Endothelial cell of umbilical vein (primary cell): ENCODE data around the gene CNNM3. TPM values are rescaled to one million over a fixed set of nuclear protein-coding genes. Genes with fewer than 3 reads are reported as not detected.

Experiments
- BruUV-seq: library from RNA; stranded (reverse); fragments of 400-500 nt; replicated peaks from 2 replicates; lab custom pipeline; 2021; lab: Mats Ljungman, UMichigan
- CTCF ChIA-PET: fragments of 300-600, 350-600 bp; sonication (Branson Sonifier 250); formaldehyde crosslinking; loops from one replicate; lab custom pipeline; 2021; ENCODE audit warnings: antibody characterized with exemption, inconsistent platforms; lab: Charles Lee
- POLR2A ChIA-PET: fragments of 300-600, 350-600 bp; sonication (Branson Sonifier 250); formaldehyde crosslinking; loops from one replicate; lab custom pipeline; 2021; ENCODE audit warnings: antibody characterized with exemption, inconsistent platforms; lab: Charles Lee
- DNase-seq: peaks from one replicate; pipeline ENCODE4 v3.0.0-alpha.2; 2011; ENCODE audit warnings: low read depth, low spot score
- FAIRE-seq: peaks from 2 replicates; lab custom pipeline; 2011; peaks lifted over from hg19 to GRCh38; lab: Jason Lieb, UNC
- H2AFZ ChIP-seq: 2 replicates; pipeline ENCODE4 v1.6.0; 2012; ENCODE audit warnings: low read depth, low read length, control low read depth, inconsistent platforms
- H3K27ac ChIP-seq: 2 replicates; pipeline ENCODE4 v1.5.1; 2011; ENCODE audit warnings: low read depth, mild to moderate bottlenecking, control low read depth, low read length, moderate library complexity; ENCODE audit not compliant: insufficient read depth
- H3K27me3 ChIP-seq, 2 experiments: 2 replicates each; pipeline versions ENCODE4 v1.6.0 to v1.6.1; 2011; ENCODE audit warnings: low read length in 2 of 2, mixed read lengths in 1 of 2; ENCODE audit not compliant: control insufficient read depth in 2 of 2, insufficient read depth in 2 of 2
- H3K36me3 ChIP-seq, 2 experiments: 2 replicates in 1 of 2; 3 replicates in 1 of 2; pipeline ENCODE4 v1.5.1; 2011; ENCODE audit warnings: low read length in 2 of 2, mild to moderate bottlenecking in 1 of 2, moderate library complexity in 1 of 2; ENCODE audit not compliant: control insufficient read depth in 2 of 2, insufficient read depth in 2 of 2; ENCODE audit errors: extremely low read depth in 1 of 2
- H3K4me1 ChIP-seq: 3 replicates; pipeline ENCODE4 v1.5.1; 2011; ENCODE audit warnings: mild to moderate bottlenecking, low read length; ENCODE audit not compliant: control insufficient read depth, insufficient read depth; ENCODE audit errors: extremely low read depth
- H3K4me2 ChIP-seq: 2 replicates; pipeline ENCODE4 v1.6.1; 2011; ENCODE audit warnings: low read length, control low read depth, mixed read lengths; ENCODE audit not compliant: insufficient read depth
- H3K4me3 ChIP-seq, 3 experiments: fragments of 200-600 bp in 1 of 3; sonication (generic), shearing (Covaris generic) in 1 of 3; replicated peaks in 1 of 3; 2 replicates each; pipeline ENCODE4 v1.5.1; 2011 to 2016; ENCODE audit warnings: control low read depth in 3 of 3, low read length in 3 of 3, mild to moderate bottlenecking in 2 of 3, inconsistent platforms in 1 of 3, low read depth in 1 of 3, moderate library complexity in 1 of 3; ENCODE audit not compliant: insufficient read depth in 1 of 3
- H3K79me2 ChIP-seq: 2 replicates; pipeline ENCODE4 v1.6.0; 2012; ENCODE audit warnings: low read length, inconsistent platforms; ENCODE audit not compliant: control insufficient read depth, insufficient read depth
- H3K9ac ChIP-seq: replicated peaks from 2 replicates; pipeline ENCODE3; 2011; ENCODE audit warnings: low read length, control low read depth; ENCODE audit not compliant: insufficient read depth; ENCODE audit errors: extremely low read depth
- H3K9me1 ChIP-seq: replicated peaks from 3 replicates; pipeline ENCODE4 v1.6.0; 2011; ENCODE audit warnings: mild to moderate bottlenecking, low read length; ENCODE audit not compliant: control insufficient read depth, insufficient read depth; ENCODE audit errors: extremely low read depth
- H3K9me3 ChIP-seq: replicated peaks from 2 replicates; pipeline ENCODE4 v1.5.1; 2012; ENCODE audit warnings: low read length, inconsistent platforms; ENCODE audit not compliant: control insufficient read depth, insufficient read depth
- H4K20me1 ChIP-seq: replicated peaks from 2 replicates; pipeline ENCODE3; 2011; ENCODE audit warnings: mild to moderate bottlenecking, low read length; ENCODE audit not compliant: control insufficient read depth, insufficient read depth; ENCODE audit errors: extremely low read depth
- EZH2 ChIP-seq: IDR thresholded peaks from 2 replicates; pipeline ENCODE4 v1.6.1; 2012; ENCODE audit warnings: borderline replicate concordance, low read depth, mild to moderate bottlenecking, moderate library complexity, low read length, inconsistent platforms; ENCODE audit not compliant: severe bottlenecking
- FOS ChIP-seq: IDR thresholded peaks from 2 replicates; pipeline ENCODE4 v1.6.1; 2011; ENCODE audit warnings: mild to moderate bottlenecking, low read length, moderate library complexity, borderline replicate concordance; ENCODE audit not compliant: insufficient read depth
- GATA2 ChIP-seq: IDR thresholded peaks from 2 replicates; pipeline ENCODE4 v1.7.0; 2011; ENCODE audit warnings: low read depth, mild to moderate bottlenecking, moderate library complexity, mixed read lengths, low read length; ENCODE audit not compliant: insufficient read length, insufficient read depth
- JUN ChIP-seq: IDR thresholded peaks from 2 replicates; pipeline ENCODE4 v1.6.1; 2011; ENCODE audit warnings: borderline replicate concordance, low read depth; ENCODE audit not compliant: insufficient read length, insufficient read depth
- MYC ChIP-seq: IDR thresholded peaks from one replicate; pipeline ENCODE4 v1.6.1; 2011; ENCODE audit warnings: mild to moderate bottlenecking, low read depth, low read length
- POLR2A ChIP-seq: IDR thresholded peaks from 2 replicates; pipeline ENCODE4 v1.6.1; 2012; ENCODE audit warnings: low read depth, mild to moderate bottlenecking, control low read depth, low read length
- POLR2AphosphoS5 ChIP-seq: IDR thresholded peaks from 2 replicates; pipeline ENCODE4 v1.6.1; 2012; ENCODE audit warnings: low read depth, mild to moderate bottlenecking, control low read depth, low read length, moderate library complexity; ENCODE audit not compliant: insufficient read depth
- dilution Hi-C: fragments of 300-500 bp; cut with MboI; formaldehyde crosslinking; loops from one replicate; pipeline ENCODE4 v1.15.0; 2019; ENCODE audit warnings: low sequenced_read_pairs; ENCODE audit not compliant: extremely low pct_ligation_motif_present
- intact Hi-C: fragments of 100-400 bp; cut with micrococcal nuclease; formaldehyde crosslinking; loops from one replicate; pipeline ENCODE4 v1.10.0; 2022
- polyA plus RNA-seq, 4 experiments: library from polyadenylated mRNA; depleted of rRNA in 3 of 4; stranded (reverse) in 3 of 4; unstranded in 1 of 4; fragments of >200 nt; gene quantifications; 2 replicates each; pipeline versions ENCODE4 v1.2.1 to v1.2.3, GENCODE V29; 2011 to 2012; ENCODE audit warnings: missing spikeins in 1 of 4
- total RNA-seq: library from RNA; stranded (reverse); gene quantifications from 2 replicates; pipeline ENCODE4 v1.2.3, GENCODE V29; 2021
- TF ChIP-seq, protein P1 (sequence below): IDR thresholded peaks from 2 replicates; pipeline ENCODE4 v1.6.1; 2011; ENCODE audit not compliant: insufficient read depth, insufficient read length
- TF ChIP-seq, protein P2 (sequence below), 2 donors: IDR thresholded peaks; 1 replicate in 1 of 2; 2 replicates in 1 of 2; pipeline ENCODE4 v1.5.1; 2011; ENCODE audit warnings: low read length in 2 of 2, mild to moderate bottlenecking in 2 of 2, moderate library complexity in 2 of 2, control low read depth in 1 of 2, inconsistent platforms in 1 of 2, low read depth in 1 of 2; ENCODE audit not compliant: insufficient read depth in 1 of 2; ENCODE audit errors: extremely low read depth in 1 of 2

CNNM3 gene
- total and polyA plus RNA-seq, 2 donors (not counting 3 experiments of a cell fraction or from before 2014, with no cell fraction given), result 13.0 to 14.9 TPM

DNA sequence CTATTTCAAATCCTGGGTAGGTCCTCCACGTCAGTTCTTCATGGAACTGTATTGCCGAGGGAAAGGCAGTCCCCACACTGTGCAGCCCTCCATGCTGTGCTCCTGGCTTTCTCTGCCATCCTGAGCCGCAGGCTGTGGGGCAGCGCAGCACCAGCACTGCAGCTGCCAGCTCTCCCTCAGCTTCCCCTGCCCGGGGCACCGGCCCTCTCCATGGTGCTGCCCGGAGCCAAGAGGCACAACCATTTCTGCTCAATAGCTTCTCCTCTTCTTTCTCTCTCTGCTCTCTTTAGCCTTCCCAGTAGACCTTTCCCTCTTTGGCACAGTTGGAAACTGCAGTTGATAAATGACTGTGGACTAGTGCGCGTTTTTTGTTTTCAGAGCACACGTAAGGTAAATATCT, 15.6 kb downstream of the CNNM3 start:
- Histone ChIP-seq H3K27ac (no peak overlapping the region), H3K27me3 (no peaks in the 10 kb centered on the region), H4K20me1 (no peaks in the 10 kb centered on the region), H3K4me3 (no peak overlapping the region), H3K4me1 (no peaks in the 10 kb centered on the region), H3K4me2 (no peak overlapping the region), H2AFZ (no peak overlapping the region), H3K9me1 (no peaks in the 10 kb centered on the region), H3K79me2 (no peaks in the 10 kb centered on the region), H3K36me3 (peaks cover 2 to 33% of the 10 kb centered on the region in 2 experiments), H3K9me3 (no peaks in the 10 kb centered on the region), H3K9ac (no peak overlapping the region)
- dilution Hi-C loops, result no loop called here
- intact Hi-C loops, result no loop called here
- no peak for TF ChIP-seq MYC
- no peak for TF ChIP-seq POLR2A
- TF ChIP-seq, protein P1, sequence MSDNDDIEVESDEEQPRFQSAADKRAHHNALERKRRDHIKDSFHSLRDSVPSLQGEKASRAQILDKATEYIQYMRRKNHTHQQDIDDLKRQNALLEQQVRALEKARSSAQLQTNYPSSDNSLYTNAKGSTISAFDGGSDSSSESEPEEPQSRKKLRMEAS, result no peak
- TF ChIP-seq EZH2, result no peak
- TF ChIP-seq, protein P2, sequence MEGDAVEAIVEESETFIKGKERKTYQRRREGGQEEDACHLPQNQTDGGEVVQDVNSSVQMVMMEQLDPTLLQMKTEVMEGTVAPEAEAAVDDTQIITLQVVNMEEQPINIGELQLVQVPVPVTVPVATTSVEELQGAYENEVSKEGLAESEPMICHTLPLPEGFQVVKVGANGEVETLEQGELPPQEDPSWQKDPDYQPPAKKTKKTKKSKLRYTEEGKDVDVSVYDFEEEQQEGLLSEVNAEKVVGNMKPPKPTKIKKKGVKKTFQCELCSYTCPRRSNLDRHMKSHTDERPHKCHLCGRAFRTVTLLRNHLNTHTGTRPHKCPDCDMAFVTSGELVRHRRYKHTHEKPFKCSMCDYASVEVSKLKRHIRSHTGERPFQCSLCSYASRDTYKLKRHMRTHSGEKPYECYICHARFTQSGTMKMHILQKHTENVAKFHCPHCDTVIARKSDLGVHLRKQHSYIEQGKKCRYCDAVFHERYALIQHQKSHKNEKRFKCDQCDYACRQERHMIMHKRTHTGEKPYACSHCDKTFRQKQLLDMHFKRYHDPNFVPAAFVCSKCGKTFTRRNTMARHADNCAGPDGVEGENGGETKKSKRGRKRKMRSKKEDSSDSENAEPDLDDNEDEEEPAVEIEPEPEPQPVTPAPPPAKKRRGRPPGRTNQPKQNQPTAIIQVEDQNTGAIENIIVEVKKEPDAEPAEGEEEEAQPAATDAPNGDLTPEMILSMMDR (IDR thresholded peaks at IDR 0.05; ENCODE audit: extremely low read depth in 1 of 2, insufficient read depth in 1 of 2, low read depth in 1 of 2, low read length in 2 of 2), result no peak
- TF ChIP-seq POLR2AphosphoS5, result no peak
- no TSS peak for BruUV-seq
- DNase-seq (no peak), FAIRE-seq (no peak)
- ChIA-PET POLR2A (no interaction called here), CTCF (interaction anchor here (1.2 kb wide), 1 partner anchor 11 kb away, joined by 3 read pairs; no protein-coding TSS in a partner anchor)

DNA sequence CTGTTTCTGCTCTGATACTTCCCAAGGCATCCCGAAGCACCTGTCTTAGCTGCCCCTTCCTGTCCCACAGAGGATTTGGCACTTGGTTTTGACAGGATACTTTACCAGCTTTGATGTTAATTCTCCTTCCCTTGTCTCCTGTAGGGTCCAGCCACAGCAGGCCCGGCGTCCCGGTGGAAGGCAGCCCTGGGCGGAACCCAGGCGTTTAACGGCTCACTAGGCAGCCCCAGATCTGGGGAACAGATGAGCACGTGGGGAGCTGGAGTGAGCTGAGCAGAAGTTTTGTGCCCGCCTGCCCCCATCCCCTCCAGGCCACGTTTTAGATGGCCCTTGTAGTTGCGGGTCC, 16.3 kb downstream of the CNNM3 start:
- intact Hi-C loops (no loop called here), dilution Hi-C loops (no loop called here)
- Histone ChIP-seq H2AFZ (no peak overlapping the region), H3K4me2 (no peak overlapping the region), H3K9ac (no peak overlapping the region), H3K4me1 (no peaks in the 10 kb centered on the region), H3K9me3 (no peaks in the 10 kb centered on the region), H3K79me2 (no peaks in the 10 kb centered on the region), H3K9me1 (no peaks in the 10 kb centered on the region), H3K4me3 (no peak overlapping the region), H3K27ac (no peak overlapping the region), H3K36me3 (peaks cover 2 to 30% of the 10 kb centered on the region in 2 experiments), H3K27me3 (no peaks in the 10 kb centered on the region), H4K20me1 (no peaks in the 10 kb centered on the region)
- ChIA-PET CTCF (interaction anchor here (1.2 kb wide), 1 partner anchor 10 kb away, joined by 3 read pairs; no protein-coding TSS in a partner anchor), POLR2A (no interaction called here)
- TF ChIP-seq, protein P1, result no peak
- no peak for TF ChIP-seq GATA2
- no peak for TF ChIP-seq JUN
- TF ChIP-seq FOS, result no peak
- TF ChIP-seq EZH2, result no peak
- TF ChIP-seq MYC, result no peak
- no peak for TF ChIP-seq POLR2AphosphoS5
- TF ChIP-seq, protein P2 (IDR thresholded peaks at IDR 0.05; ENCODE audit: extremely low read depth in 1 of 2, insufficient read depth in 1 of 2, low read depth in 1 of 2, low read length in 2 of 2), result no peak
- TF ChIP-seq POLR2A, result no peak
- DNase-seq (no peak), FAIRE-seq (no peak)
- no TSS peak for BruUV-seq
